ENCODE data around the gene CLEC4F.

Gene CLEC4F

DNA sequence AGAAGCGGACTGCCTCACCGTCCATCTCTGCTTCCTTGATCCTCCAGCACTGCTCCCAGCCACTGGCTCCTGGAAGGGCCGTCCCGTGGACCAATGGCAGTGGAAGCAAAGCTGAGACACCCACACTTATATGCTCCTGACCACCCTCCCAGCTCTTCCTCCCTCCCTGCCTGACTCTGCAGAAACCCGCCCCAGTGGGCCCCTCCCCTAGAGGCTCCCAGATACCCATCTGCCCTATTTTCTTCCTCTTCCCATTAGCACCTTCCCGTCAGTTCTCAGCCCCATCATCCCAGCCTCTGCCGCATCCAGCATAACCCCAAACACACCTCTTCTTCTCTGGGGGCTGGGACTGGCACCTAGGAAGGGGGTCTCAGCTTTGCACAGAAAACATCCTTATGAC lies at the start of gene CLEC4F:
TSS of gene CLEC4F (minus strand) at position 101 of the 400 bp plus-strand sequence. CDS start at position 25, 76 bp downstream.
- no peak within 1 kb of the TSS for H3K27ac ChIP-seq
- no peak for TF ChIP-seq CTCF (conservative IDR thresholded peaks at IDR 0.05)

DNA sequence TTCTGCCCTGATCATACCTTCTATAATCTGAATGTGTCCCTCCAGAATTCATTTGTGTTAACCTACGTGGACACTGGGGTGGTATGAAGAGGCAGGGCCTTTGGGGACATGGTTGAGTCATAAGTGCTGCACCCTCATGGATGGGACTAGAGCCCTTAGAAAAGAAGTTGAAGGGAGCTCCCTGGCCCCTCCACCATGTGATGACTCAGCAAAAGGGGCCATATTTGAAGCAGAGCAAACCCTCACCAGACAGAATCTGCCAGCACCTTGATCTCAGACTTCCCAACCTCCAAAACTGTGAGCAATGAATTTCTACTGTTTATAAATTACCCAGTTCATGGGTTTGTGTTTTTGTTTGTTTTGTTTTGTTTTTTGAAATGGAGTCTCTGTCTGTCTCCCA lies 48.6 kb upstream of the CLEC4F start:
- no peak overlapping the region for H3K27ac ChIP-seq
- no peak for TF ChIP-seq CTCF (conservative IDR thresholded peaks at IDR 0.05)

- peak; percentile 99 for TF ChIP-seq CTCF (conservative IDR thresholded peaks at IDR 0.05)
- no peak overlapping the region for H3K27ac ChIP-seq
These were observed 41.6 kb upstream of the CLEC4F start for GRCh38 chr2:70861777-70862625.

DNA sequence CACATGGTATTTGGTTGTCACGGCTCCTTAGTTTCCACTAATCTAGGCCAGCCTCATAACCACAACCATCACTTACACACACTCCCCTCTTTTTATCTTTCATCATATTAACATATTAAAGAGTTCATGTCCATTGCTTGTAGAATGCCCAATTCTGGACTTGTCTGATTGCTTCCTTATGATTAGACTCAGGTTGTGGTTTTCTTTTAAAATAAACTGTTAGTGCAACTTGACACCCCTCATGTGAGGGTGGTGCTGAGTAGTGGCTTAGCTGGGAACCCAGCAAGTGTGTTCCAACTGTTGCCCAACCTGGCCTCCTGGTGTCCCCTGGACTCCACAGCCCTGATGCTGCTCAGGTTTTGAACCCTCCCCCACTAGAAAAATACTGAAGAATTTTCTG lies 35.3 kb upstream of the CLEC4F start:
- TF ChIP-seq CTCF (conservative IDR thresholded peaks at IDR 0.05) = no peak
- no peak overlapping the region for H3K27ac ChIP-seq

DNA sequence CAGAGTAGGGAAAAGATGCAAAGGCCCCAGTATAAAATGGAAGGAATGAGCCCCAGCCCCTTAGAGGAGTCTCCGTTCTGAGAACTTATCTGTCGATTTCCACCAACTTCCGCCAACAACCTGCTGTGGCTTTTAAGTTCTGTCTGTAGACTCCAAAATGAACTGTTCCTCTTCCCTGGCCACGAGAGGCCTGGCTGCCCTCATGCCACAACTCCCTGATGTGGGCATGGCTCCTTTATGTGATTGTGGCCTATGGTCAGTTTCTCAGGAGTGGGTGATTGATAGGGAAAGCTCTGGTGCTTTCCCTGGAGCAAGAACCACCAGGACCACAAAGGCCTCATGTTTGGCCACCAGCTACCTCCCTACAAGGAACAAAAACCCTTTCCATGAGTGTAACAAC lies 34.0 kb upstream of the CLEC4F start:
- TF ChIP-seq CTCF (conservative IDR thresholded peaks at IDR 0.05) = no peak

GRCh38 chr2:70852824-70853223 lies 32.4 kb upstream of the CLEC4F start:
- no peak for TF ChIP-seq CTCF (conservative IDR thresholded peaks at IDR 0.05)
- no peak overlapping the region for H3K27ac ChIP-seq

More for the DNA sequence above, 34.0 kb upstream of the CLEC4F start:
- H3K27ac ChIP-seq = no peak overlapping the region

DNA sequence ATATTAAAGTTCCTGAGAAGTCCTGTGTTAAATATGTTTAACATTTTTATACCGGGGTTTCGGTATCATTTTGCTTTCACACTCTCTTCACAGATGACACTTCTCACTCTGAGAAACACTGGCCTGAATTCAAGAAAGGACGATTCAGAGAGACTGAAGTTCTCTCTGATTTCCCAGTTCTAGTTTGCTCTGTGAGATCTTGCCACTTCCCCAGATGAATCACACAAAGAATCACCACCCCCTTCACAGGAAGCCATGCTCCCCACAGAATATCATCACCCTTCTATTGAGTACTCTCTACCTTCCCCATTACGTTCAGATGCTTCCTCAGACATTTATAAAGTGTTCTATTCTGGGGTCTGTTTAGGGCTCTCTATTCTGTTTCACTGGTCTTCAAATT lies 31.3 kb upstream of the CLEC4F start:
- H3K27ac ChIP-seq = no peak overlapping the region
- no peak for TF ChIP-seq CTCF (conservative IDR thresholded peaks at IDR 0.05)
